GM18520 (cell line): Measurements from ENCODE around the gene DAPK2.
"Not testable (repeated sequence)": the region's sequence is repeated elsewhere in the genome, so short reads cannot be mapped to it uniquely, and the experiment has no call there.

Source experiments
- ATAC-seq: cut with Tn5 transposase; IDR thresholded peaks from one replicate; pipeline ENCODE4 v1.9.1; 2021; ENCODE audit not compliant: unreplicated experiment

The DAPK2 gene

DNA sequence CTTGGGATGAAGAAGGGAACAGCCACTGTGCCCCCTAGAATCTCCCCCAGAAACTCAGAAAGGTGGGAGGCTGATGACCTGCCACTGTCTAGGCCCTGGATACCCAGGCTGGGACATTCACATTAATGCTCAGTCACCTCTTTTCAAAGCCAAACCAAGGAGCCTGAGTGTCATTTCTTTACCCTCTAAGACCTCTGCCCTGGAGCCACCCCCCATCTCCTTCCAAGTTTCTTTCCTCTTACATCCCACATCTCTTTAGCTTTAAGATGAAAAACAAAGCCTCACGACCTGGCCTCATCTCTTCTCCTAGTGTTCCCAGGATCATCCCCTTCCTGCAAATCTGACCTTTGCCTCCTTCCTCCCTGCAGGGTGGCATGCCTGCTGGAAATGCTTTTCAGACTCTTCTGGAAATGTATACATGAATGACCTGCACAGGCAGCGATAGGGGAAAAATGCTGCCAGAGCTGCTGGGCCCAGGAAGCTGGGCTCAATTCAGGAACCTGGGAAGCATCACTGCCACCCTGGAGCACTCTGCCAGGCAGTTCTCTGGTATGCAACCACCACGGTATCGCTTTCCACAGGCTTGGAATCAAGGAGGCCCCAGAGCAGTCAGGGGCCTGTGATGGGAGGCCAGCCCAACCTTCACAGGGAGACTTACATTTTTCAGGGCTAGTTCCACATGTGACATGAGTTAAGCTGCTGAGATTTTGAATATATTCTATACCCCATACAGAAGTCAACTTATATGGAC is 67.6 kb downstream of the DAPK2 start:
- ATAC-seq = no peak

DNA sequence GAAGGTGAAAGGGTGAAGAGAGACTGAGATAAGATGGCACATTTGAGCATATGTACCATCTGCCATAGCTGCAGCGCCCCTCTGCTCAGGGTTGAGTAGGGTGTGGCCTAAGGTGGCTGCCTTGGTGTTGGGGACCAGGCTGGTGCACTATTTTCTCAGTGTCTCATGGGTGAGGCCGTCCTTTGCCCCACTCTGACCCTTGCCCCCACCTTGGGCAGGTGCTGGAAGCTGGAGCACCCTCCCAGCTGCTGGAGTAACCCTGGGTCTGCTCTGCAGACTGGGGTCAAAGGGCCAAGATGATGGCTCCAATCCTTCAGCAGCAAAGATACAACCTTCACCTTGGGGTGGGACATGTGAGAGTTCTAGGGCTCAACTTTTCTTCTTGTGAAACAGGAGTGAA is 69.2 kb downstream of the DAPK2 start:
- no peak for ATAC-seq

DNA sequence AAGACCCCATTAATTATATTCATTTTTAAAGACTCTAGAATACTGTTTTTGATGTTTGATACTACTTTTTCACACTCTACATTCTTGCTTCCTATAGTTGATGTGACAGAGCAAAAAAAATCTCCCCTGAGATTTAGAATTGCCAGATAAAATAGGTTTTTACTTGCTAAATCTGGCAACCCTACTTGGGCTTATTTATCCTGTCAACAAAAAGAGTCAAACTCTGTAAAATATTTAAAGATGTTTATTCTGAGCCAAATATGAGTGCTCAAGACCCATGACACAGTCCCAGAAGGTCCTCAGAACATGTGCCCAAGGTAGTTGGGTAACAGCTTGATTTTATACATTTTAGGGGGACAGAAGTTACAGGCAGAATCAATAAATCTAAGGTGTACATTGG is 72.3 kb downstream of the DAPK2 start:
- no peak for ATAC-seq

DNA sequence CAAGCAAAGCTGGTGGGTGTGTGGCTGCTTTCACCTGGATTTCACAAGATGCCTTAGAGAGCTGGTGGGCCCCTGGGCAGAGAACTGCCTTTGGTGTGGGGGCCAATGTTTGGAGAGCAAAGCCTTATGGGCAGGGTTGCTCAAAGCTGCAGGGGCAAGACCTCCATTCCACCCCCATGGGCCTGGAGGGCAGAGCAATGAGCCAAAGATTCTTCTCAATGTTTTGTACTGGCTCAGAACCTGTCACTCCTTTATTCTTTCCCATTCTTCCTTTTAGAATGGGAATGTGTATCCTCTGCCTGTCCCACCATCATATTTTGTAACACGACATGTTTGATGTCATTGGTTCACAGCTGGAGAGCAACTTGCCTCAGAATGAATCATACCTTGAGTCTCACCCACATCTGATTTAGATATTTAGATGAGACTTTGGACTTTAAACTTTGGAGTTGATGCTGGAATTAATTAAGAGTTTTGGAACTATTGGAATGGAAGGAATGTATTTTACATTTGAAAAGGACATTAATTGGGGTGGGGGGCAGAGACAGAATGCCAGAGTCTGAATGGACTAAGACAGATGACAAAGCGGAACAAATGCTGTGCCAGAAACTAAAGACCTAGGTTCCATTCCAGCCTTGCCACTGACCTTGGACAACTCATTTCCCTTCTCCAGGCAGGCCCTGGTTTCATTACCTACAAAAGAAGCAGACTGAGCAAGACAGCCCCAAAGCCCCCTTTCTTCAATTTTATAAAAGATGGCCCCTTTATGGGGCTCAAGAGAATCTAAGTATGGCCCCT is 72.9 kb downstream of the DAPK2 start:
- no peak for ATAC-seq

DNA sequence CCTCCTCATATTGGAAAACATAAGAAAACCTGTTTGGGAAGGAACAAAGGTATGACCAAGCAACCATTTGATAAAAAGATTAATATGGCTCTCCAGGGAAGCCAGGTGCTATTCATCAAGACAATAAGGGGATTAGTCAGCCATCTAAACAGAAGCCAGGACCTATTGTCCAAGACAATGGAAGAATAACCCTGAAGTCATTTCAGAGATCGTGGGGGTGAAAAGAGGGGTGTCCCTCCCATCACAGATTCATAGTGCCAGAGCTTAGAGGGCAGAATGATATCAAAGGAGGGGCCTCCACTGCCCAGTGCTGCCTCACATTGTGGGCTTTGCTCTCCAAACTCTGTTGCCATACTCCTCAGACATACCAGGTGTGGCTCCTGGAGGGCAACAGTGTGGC is 73.5 kb downstream of the DAPK2 start:
- ATAC-seq = no peak

DNA sequence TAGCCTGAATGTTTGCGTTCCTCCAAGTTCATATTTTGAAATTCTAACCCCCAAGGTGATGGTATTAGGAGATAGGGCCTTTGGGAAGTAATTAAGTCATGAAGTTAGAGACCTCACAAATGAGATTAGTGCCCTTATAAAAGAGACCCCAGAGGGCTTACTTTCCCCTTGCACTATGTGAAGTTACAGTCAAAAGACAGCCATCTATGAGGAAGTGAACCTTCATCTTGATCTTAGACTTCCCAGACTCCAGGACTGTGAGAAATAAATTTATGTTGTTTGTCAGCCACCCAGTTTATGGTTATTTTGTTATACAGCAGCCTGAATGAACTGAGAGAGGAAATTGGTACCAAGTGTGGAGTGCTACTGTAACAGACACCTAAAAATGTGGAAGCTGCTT is 74.4 kb downstream of the DAPK2 start:
- no peak for ATAC-seq

DNA sequence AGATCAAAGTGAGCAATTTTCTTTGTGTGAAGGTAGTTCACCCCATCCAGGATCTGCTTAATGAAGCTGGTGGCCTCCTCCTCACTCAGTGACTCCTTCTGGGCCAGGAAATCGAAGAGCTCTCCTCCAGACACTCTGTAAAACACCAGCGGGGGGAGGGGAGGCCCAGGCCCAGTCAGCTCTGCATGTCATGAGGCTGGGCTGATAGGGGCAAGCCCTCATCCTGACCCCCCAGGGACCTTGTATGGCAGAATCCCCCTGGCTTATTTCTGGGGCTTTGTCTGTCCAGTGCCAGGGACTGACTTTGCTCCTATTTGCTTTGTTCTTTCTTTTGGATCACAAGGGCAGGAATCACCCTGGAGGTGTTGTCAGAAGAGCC is 74.9 kb downstream of the DAPK2 start:
- no peak for ATAC-seq

DNA sequence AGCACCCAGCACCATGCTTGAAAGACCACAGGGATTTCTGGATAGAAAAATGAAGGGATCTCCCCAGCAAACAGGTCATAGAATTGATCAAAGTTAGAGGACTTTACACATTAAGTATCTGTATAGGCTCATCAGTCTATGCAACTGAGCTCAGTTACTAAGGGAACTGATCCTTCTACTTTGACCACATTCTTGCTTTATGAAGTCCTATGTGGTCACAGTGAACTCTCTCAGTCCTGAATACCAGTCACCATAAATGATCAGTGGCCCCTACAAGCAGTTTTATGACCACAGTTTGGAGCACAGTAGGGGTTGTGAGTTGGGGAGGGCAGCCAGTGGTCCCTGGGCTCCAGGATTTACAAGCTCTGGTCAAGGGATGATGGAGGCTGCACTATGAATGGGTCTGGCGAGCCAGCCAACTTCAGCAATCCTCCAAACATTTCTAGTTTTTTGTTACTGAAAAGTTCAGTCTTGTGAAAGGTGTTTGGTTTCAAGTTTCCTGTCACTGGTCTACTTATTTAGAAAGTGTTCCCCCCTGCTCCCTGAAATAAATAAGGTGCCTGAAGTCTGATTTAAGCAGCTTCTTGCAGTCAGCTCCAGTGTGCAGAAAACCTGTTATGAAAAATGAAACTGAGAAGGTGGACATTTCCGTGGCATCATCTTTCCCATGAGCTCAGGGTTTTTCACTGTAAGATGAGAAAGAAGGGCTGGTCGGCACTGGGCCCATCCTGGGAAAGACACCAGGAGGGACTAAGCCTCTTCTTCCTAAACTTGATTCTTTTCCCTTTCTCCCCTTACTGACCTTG is 75.5 kb downstream of the DAPK2 start:
- ATAC-seq = peak; percentile 85

DNA sequence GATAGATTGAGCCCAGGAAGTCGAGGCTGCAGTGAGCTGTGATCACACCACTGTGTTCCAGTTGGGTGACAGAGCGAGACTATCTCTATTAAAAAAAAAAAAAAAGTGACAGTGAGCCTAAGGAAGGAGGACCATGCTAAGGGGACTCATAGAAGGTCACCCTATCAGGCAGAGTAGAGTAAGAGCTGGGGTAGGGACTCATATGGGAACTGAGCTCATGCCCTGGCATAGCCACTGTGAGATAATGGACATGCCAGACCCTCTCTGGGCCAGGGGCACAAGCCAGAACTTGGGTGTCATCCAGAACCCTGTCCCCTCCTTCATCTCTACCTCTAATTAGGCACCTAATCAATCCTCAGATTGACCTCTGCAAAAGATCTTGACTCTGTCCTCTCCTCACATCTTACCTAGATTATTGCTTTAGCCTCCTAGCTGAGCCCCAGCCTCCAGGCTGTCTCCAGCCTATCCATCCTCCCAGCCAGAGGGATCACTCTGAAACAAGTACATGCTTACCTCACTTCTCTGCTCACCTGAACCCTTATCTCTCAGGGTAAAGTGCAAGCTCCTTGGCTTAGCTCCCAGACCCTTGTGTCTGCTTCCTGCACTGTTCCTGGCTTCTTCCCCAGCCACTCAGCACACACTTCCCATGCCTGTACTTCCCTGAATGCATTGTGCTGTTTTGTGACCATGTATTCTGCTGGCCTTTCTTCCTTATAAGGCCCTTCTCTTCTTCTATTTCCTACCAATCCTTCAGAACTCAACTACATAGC is 76.4 kb downstream of the DAPK2 start:
- no peak for ATAC-seq

DNA sequence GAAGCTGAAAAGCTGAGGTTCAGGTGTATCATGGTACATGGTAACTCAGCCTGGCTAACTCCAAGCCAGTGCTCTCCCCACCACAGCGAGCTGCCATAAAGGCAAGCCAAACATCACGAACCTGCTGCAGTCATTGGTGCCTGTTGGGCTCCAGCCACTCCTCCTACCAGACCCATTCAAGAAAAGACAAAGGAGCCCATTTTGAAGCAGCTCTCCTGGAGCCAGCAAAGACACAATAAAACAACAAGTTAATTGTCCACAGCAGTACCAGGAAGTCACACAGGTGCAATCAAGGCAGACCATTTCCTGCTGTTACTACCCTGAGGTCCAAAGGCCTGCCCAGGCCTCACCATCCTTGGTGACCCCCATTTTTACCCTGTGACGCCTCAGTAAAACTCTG is 77.6 kb downstream of the DAPK2 start:
- ATAC-seq = no peak

DNA sequence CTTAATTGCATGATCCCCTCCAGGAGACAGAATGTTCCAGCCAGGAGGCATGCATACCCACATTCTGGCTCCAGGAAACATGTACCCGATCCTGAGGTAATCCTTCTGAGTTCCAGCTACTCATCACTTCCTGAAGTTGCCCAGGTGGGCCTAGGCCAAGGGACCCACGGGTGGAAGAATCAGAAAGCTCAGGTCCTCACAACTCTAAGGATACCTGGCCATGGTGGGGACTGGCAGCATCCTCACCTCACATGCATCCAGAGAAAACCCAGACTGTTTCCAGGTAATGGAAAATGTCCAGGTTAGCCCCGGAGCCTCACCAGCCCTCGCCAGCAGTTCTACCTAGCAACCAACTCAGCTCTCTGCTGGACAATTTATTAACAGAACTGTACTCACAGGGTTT is 78.2 kb downstream of the DAPK2 start:
- ATAC-seq = no peak

DNA sequence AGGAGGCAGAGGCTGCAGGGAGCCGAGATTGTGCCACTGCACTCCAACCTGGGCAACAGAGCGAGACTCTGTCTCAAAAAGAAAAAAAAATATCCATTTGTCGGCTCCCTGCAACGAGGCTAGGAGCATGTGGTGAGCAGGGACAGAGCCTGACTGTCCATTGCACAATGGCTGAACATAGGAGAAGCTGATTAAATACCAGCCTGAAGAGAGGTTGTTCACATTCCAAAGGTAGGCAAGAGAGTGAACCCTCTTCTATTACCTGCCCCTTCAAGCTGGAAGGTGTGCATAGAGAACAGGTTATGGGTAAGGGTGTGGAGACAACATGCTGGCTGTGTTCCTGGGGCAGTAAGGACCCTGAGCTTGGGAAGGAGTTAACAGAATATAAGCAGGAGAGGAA is 78.7 kb downstream of the DAPK2 start:
- no peak for ATAC-seq

DNA sequence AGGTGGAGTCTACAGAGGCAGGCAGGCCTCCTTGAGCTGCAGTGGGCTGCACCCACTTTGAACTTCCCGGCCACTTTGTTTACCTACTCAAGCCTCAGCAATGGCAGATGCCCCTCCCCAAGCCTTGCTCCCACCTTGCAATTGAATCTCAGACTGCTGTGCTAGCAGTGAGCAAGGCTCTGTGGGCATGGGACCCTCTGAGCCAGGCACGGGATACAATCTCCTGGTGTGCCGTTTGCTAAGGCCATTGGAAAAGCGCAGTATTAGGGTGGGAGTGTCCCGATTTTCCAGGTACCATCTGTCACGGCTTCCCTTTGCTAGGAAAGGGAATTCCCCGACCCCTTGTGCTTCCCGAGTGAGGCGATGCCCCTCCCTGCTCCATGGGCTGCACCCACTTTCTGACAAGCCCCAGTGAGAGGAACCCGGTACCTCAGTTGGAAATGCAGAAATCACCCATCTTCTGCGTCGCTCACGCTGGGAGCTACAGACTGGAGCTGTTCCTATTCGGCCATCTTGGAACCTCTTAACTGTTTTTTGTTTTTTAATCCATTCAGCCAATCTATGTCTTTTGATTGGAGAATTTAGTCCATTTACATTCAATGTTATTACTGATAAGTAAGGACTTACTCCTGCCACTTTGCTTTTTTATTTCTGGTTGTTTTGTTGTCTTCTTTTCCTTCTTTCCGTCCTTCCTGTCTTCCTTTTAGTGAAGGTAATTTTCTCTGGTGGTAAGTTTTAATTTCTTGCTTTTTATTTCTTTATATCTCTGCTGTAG is 83.2 kb downstream of the DAPK2 start:
- ATAC-seq = not testable (repeated sequence)

DNA sequence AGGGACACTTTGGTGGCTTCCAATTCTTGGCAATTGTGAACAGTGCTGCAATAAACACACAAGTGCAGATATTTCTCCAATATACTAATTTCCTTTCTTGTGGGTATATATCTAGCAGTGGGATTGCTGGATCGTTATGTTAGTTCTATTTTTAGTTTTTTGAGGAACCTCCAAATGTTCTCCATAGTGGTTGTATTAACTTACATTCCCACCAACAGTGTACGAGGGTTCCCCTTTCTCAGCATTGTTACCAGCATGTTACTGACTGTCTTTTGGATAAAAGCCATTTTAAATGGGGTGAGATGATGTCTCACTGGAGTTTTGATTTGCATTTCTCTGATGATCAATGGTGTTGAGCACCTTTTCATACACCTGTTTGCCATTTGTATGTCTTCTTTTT is 92.8 kb downstream of the DAPK2 start:
- no peak for ATAC-seq

DNA sequence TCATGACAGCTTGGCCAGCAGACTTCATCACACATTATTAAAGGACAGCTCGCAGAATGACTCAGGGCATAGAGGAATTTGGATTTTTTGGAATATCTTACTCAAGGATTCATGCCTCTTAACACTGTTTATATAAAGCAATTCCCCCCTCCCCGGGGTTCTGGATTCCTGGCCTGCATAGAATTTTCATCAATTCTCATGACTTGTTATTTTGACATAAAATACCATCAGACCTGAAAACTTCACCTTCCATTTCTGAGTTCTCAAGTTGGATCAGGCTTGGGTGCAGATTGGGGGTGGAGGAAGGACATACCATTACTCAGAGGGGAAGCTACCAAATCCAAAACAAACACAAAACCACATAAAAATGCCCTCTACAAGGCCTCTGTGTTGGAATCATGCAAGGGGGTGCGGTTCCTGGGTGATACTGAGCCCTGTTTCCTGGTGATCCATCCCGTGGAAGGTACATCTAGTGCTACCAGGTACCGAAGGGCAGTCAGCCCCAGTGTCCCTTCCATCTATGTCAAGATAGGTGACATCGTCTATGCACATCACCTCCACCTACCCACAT is 95.3 kb downstream of the DAPK2 start:
- ATAC-seq = no peak

DNA sequence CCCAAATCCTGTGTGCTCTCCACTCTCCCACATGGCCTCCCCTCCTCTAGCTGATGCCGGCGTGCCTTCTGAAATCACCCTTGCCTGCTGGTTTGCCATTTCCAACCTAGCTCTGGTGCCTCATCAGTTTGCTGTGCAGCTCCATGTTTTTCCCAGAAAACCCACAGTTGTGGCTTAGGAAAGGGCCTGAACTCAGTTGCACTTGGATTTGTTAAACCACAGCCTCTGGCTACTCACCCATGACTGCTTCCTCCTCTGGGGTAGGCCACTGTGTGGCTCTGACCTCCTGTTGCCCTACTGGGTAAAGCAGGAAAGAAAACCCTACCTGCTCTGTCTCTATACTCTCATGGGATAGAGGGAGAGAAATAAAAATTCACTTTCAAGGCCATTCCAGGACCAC is 97.3 kb downstream of the DAPK2 start:
- no peak for ATAC-seq

DNA sequence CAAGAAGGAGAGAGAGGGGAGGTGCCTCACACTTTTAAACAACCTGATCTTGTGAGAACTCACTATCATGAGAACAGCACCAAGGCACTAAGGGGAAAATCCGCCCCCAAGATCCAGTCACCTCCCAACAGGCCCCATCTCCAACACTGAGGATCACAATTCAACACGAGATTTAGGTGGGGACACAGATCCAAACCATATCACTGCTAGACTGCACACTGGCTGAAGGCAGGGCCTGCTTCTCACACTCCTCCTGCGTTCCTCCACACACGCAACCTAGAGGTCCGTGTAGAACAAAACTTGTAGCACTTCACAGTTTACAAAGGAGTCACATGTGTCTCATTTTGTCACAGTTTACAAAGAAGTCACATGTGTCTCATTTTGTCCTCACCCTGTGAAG is 97.8 kb downstream of the DAPK2 start:
- ATAC-seq = no peak

DNA sequence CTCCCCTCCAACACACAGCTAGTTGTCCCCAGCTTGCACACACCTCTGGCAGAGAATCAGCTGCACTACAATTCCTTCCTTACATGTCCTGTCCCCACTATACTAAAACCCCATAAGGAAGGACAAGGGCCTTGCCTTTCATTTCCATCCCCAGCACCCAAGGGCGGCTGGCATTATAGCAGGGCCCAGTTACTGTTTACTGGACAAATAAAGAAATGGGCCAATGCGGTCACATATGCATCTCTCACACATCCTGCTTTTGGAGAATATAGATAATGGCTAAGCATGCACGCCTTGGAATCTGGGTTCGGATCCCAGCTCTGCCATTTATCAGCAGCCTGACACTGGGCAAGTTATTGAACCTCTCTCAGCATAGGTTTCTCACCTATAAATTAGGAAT is 99.1 kb downstream of the DAPK2 start:
- no peak for ATAC-seq

DNA sequence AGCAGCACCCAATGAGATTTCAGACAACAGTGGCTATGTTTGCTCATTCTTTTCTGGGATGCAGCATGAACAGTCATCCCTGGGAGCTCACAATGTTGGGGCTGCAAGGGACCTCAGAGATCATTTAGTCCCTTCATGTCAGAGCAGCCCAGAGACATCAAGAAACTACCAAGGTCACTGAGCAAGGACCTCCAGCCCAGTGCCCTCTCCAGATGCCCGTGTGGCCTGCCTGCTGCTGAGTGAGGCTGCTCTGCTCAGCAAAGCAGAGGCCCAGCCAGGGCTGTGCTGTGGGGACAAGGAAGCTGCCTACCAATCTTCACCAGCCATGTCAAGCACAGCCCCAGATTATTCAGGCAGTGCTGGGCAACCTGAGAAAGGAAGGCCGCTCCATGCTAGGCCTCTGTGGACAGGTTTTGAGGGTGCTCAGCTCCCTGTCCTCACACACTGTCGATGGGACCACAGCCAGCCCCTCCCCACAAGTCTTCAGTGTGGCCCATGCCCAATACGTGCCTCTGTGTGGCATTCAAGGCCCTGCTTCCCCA is 99.7 kb downstream of the DAPK2 start:
- no peak for ATAC-seq

DNA sequence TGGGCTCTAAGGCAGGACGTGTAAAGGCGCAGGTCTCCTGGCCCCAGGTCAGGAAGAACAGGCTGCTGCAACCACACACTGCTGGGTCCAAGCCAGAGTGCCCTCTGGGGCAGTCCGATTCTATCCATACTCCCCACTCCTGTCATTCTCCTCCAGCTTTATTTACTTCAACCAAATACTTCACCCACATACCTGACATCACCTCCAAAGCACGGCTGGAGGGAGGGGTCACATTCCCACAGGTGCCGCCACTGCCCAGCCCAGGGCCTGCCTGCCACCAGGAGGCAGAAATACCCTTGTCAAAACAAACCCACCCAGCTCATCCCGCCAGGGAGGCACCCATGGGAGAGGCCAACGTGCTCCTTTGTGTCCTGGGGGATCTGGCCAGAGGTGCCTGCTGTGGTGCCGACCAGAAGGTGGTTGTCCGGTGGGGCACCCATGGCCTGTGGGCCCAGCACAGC is 100.4 kb downstream of the DAPK2 start:
- ATAC-seq = no peak
